Chondrocyte (in vitro differentiated cells): ENCODE data around the gene LTBP1. TPM values are rescaled to one million over a fixed set of nuclear protein-coding genes. Genes with fewer than 3 reads are reported as not detected.

Experiments used
- DNase-seq: peaks from one replicate; pipeline ENCODE4 v3.0.0; 2021; ENCODE audit warnings: mixed read lengths, low spot score
- H3K27ac Mint-ChIP-seq: one replicate; pipeline ENCODE4 v1.8.0; 2021; ENCODE audit warnings: mild to moderate bottlenecking, moderate library complexity, mixed read lengths; ENCODE audit not compliant: unreplicated experiment
- H3K27me3 Mint-ChIP-seq: 2 replicates; pipeline ENCODE4 v1.8.0; 2021; ENCODE audit warnings: low read depth, mixed read lengths
- H3K36me3 Mint-ChIP-seq: 2 replicates; pipeline ENCODE4 v1.8.0; 2021; ENCODE audit warnings: low read depth, mixed read lengths
- H3K4me1 Mint-ChIP-seq: 2 replicates; pipeline ENCODE4 v1.8.0; 2021; ENCODE audit warnings: low read depth, mild to moderate bottlenecking, mixed read lengths
- H3K4me3 Mint-ChIP-seq: one replicate; pipeline ENCODE4 v1.8.0; 2021; ENCODE audit warnings: mild to moderate bottlenecking, moderate library complexity, mixed read lengths; ENCODE audit not compliant: unreplicated experiment
- H3K9me3 Mint-ChIP-seq: 2 replicates; pipeline ENCODE4 v1.8.0; 2021; ENCODE audit warnings: low read depth, mixed read lengths
- CTCF ChIP-seq: fragments of 200-600 bp; sonication (generic); IDR thresholded peaks from 2 replicates; pipeline ENCODE4 v1.5.0; 2021; ENCODE audit warnings: antibody characterized with exemption, mild to moderate bottlenecking, moderate library complexity
- total RNA-seq: library from RNA; stranded (reverse); gene quantifications from 3 replicates; pipeline ENCODE4 v1.2.1, GENCODE V29; 2021

LTBP1 gene
- total RNA-seq, 1 donor from 2014 or later = 398 TPM

GRCh38 chr2:33019796-33020195, 73.0 kb downstream of the LTBP1 start:
- H3K4me3 Mint-ChIP-seq = no peak overlapping the region
- peaks cover 4% of the 10 kb centered on the region for H3K36me3 Mint-ChIP-seq
- no peak overlapping the region for H3K27ac Mint-ChIP-seq
- no peak for TF ChIP-seq CTCF
- peaks cover 72% of the 10 kb centered on the region for H3K4me1 Mint-ChIP-seq
- no peak for DNase-seq
- no peaks in the 10 kb centered on the region for H3K27me3 Mint-ChIP-seq
- peaks cover 11% of the 10 kb centered on the region for H3K9me3 Mint-ChIP-seq

GRCh38 chr2:33020883-33021282, 74.1 kb downstream of the LTBP1 start:
- H3K36me3 Mint-ChIP-seq = peaks cover 6% of the 10 kb centered on the region
- H3K4me3 Mint-ChIP-seq = no peak overlapping the region
- no peak for DNase-seq
- TF ChIP-seq CTCF = no peak
- H3K27ac Mint-ChIP-seq = peak overlapping the region; percentile 10
- peaks cover 62% of the 10 kb centered on the region for H3K4me1 Mint-ChIP-seq
- peaks cover 8% of the 10 kb centered on the region for H3K9me3 Mint-ChIP-seq
- no peaks in the 10 kb centered on the region for H3K27me3 Mint-ChIP-seq

GRCh38 chr2:33021542-33022227, 74.9 kb downstream of the LTBP1 start:
- H3K4me3 Mint-ChIP-seq = peak overlapping the region; percentile 3
- H3K9me3 Mint-ChIP-seq = peaks cover 8% of the 10 kb centered on the region
- H3K27me3 Mint-ChIP-seq = no peaks in the 10 kb centered on the region
- peaks cover 56% of the 10 kb centered on the region for H3K4me1 Mint-ChIP-seq
- DNase-seq = no peak
- peak overlapping the region; percentile 94 for H3K27ac Mint-ChIP-seq
- H3K36me3 Mint-ChIP-seq = peaks cover 6% of the 10 kb centered on the region
- TF ChIP-seq CTCF = no peak

GRCh38 chr2:33022395-33022985, 75.7 kb downstream of the LTBP1 start:
- H3K9me3 Mint-ChIP-seq = peaks cover 8% of the 10 kb centered on the region
- H3K4me1 Mint-ChIP-seq = peaks cover 56% of the 10 kb centered on the region
- H3K36me3 Mint-ChIP-seq = peaks cover 6% of the 10 kb centered on the region
- no peaks in the 10 kb centered on the region for H3K27me3 Mint-ChIP-seq
- no peak for TF ChIP-seq CTCF
- H3K27ac Mint-ChIP-seq = peak overlapping the region; percentile 94
- DNase-seq = no peak
- H3K4me3 Mint-ChIP-seq = no peak overlapping the region

GRCh38 chr2:33022989-33023727, 76.4 kb downstream of the LTBP1 start:
- peak overlapping the region; percentile 87 for H3K27ac Mint-ChIP-seq

More at GRCh38 chr2:33022989-33023727, 76.4 kb downstream of the LTBP1 start:
- Mint-ChIP-seq H3K36me3 (peaks cover 6% of the 10 kb centered on the region), H3K4me1 (peaks cover 51% of the 10 kb centered on the region), H3K4me3 (peak overlapping the region; percentile 7), H3K27me3 (no peaks in the 10 kb centered on the region), H3K9me3 (peaks cover 8% of the 10 kb centered on the region)
- TF ChIP-seq CTCF = no peak
- no peak for DNase-seq
